AG04449 (cell line): ENCODE measurements around the gene SMOC2.

ENCODE experiments used
- CTCF ChIA-PET: fragments of 350-600 bp; formaldehyde crosslinking; extraction: SDS; loops from one replicate; lab custom pipeline; 2021; ENCODE audit warnings: antibody characterized with exemption; lab: Yijun Ruan, JAX
- POLR2A ChIA-PET: fragments of 400-600, 350-600 bp; formaldehyde crosslinking; extraction: SDS; loops from one replicate; lab custom pipeline; 2020; ENCODE audit warnings: antibody characterized with exemption, inconsistent platforms; lab: Yijun Ruan, JAX
- DNase-seq: peaks from one replicate; pipeline ENCODE4 v3.0.0-alpha.2; 2010; ENCODE audit warnings: low read depth, low spot score
- H3K4me3 ChIP-seq: 2 replicates; pipeline ENCODE4 v1.5.1; 2011; ENCODE audit warnings: low read depth, mild to moderate bottlenecking, control low read depth, low read length
- TF ChIP-seq, protein P1 (sequence below): IDR thresholded peaks from one replicate; pipeline ENCODE4 v1.5.1; 2011; ENCODE audit warnings: mild to moderate bottlenecking, moderate library complexity, low read length, control low read depth, inconsistent platforms; ENCODE audit not compliant: insufficient read depth; ENCODE audit errors: missing control alignments

Gene SMOC2

DNA sequence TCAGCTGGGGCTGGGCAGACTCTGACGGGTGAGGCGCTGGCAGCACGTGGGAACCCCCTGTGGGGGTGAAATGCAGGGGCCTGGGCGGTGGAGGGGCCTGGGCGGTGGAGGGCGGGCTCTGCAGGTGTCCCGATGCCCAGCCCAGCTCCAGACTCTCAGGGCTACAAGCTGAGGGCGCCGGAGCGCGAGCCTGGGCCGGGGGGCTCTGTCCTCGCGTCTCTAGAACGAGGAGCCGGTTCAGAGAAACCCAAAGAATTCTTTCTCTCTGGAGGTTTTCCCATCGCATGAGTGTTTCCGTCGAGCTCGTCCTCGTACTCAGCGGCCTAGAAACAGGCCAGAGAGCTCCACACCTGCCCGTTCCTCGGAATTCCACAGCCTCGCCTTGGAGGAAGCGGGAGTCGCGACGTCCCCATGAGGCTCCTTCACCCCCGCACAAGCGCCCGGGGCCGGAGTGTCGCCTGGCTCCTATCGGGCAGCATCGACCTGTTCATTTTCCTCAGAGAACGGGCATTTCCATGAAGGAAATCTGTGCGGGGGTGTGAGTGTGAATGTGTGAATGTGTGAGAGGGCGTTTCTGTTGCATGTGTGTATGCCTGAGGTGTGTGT, 76.9 kb downstream of the SMOC2 start:
- H3K4me3 ChIP-seq = no peak overlapping the region
- DNase-seq = no peak
- ChIA-PET CTCF (no interaction called here), POLR2A (no interaction called here)
- TF ChIP-seq, protein P1, sequence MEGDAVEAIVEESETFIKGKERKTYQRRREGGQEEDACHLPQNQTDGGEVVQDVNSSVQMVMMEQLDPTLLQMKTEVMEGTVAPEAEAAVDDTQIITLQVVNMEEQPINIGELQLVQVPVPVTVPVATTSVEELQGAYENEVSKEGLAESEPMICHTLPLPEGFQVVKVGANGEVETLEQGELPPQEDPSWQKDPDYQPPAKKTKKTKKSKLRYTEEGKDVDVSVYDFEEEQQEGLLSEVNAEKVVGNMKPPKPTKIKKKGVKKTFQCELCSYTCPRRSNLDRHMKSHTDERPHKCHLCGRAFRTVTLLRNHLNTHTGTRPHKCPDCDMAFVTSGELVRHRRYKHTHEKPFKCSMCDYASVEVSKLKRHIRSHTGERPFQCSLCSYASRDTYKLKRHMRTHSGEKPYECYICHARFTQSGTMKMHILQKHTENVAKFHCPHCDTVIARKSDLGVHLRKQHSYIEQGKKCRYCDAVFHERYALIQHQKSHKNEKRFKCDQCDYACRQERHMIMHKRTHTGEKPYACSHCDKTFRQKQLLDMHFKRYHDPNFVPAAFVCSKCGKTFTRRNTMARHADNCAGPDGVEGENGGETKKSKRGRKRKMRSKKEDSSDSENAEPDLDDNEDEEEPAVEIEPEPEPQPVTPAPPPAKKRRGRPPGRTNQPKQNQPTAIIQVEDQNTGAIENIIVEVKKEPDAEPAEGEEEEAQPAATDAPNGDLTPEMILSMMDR = no peak

DNA sequence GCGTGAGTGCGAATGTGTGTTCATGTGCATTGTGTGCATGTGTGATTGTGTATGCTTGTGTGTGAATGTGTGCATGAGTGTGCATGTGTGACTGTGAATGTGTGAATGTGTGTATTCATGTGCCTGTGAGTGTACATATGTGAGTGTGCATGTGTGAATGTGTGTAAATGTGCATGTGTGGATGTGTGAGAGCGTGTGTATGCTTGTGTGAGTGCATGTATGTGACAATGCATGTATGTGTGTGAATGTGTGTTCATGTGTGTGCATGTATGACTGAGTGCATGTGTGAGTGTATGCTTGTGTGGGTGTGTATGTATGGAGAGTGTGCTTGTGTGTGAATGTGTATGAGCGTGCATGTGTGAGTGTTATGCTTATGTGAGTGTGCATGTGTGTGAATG, 77.4 kb downstream of the SMOC2 start:
- POLR2A ChIA-PET = no interaction called here
- CTCF ChIA-PET = no interaction called here
- DNase-seq = no peak
- H3K4me3 ChIP-seq = no peak overlapping the region
- TF ChIP-seq, protein P1 = no peak

DNA sequence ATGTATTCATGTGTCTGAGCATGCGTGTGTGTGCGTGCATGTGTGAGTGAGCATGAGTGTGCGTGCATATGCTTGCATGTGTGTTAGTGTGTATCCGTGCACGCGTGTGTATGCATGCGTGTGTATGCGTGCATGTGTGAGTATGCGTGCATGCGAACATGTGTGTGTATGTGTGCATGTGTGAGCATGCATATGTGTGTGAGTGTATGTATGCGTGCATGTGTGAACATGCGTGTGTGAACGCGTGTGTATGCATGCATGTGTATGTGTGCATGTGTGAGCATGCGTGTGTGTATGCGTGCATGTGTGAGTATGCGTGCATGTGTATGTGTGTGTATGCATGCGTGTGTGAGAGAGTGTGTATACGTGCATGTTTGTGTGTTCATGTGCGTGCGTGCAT, 77.9 kb downstream of the SMOC2 start:
- POLR2A ChIA-PET = no interaction called here
- CTCF ChIA-PET = no interaction called here
- TF ChIP-seq, protein P1 = no peak
- no peak overlapping the region for H3K4me3 ChIP-seq
- DNase-seq = no peak

DNA sequence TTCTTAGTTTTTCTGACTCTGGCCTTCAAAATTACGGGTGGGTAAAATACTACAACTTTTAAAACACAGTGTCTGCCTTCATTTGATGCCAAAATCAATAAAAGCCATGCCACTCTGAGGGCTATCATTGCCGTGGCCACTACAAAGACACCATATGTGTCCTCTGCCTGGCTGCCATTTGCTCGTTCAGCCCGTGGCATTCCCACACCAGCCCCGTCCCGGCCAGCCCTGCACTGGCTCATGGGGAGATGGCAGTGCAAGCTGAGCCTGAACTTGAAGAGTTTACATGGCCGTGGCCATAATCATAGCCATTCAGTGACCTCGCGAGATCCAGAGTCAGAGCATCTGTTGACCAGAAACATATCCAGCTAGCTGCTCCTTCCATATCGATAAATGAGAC, 79.2 kb downstream of the SMOC2 start:
- TF ChIP-seq, protein P1 = no peak
- CTCF ChIA-PET = no interaction called here
- H3K4me3 ChIP-seq = no peak overlapping the region
- POLR2A ChIA-PET = no interaction called here
- DNase-seq = no peak

DNA sequence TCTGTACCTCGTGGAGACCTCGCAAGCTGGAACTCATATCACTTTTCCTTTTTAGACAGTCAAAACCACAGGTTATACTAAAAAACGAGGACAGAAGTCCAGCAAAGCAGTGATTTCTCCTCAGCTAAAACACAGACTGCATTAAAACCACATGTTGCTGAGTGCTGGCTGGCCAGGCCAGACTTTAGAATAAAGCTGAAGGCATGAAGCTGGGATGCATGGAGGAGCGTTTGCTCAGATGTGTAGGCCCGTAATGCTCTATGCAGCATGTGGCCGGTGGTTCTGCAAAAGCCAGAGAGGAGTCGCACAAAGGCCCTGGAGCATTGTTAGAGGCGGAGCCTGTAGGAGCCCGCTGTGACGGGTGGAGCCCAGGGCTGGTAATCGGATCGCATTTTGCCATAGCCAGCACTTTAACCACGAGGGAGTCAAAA, 83.6 kb downstream of the SMOC2 start:
- ChIA-PET POLR2A (no interaction called here), CTCF (no interaction called here)
- H3K4me3 ChIP-seq = no peak overlapping the region
- DNase-seq = no peak
- TF ChIP-seq, protein P1 = no peak

DNA sequence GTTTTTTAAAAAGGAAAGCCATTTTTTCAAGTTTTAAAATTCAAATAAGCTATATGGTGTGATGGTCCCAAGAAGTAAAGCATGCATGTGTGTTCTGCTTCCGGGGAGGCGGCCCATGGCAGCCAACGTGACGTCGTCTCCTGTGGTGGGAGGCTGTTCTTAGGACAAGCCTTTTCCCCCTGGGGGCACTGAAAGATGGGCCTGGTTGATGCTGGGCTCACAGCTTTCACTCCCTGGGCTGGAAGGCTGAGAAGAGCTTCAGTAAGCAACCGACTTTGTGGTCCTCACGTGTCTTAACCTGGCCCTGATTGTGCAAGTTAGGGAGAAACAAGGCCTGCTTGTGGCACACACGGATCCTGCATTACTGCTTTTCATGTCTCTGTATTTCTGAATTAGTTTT, 84.1 kb downstream of the SMOC2 start:
- CTCF ChIA-PET = no interaction called here

More for the DNA sequence above, 84.1 kb downstream of the SMOC2 start:
- H3K4me3 ChIP-seq = no peak overlapping the region
- TF ChIP-seq, protein P1 = no peak
- POLR2A ChIA-PET = no interaction called here
- no peak for DNase-seq
